Caco-2 (cell line): Measurements from ENCODE around the gene DPH2. TPM values are rescaled to one million over a fixed set of nuclear protein-coding genes. Genes with fewer than 3 reads are reported as not detected.

Experiments used
- BruUV-seq: library from RNA; stranded (reverse); fragments of 400-500 nt; replicated peaks from 2 replicates; lab custom pipeline; 2021; lab: Mats Ljungman, UMichigan
- CTCF ChIA-PET: fragments of 300-600 bp; sonication (Branson Sonifier 250); formaldehyde crosslinking; loops from one replicate; lab custom pipeline; 2022; ENCODE audit warnings: antibody characterized with exemption; lab: Charles Lee
- POLR2A ChIA-PET: fragments of 300-600 bp; sonication (Branson Sonifier 250); formaldehyde crosslinking; loops from one replicate; lab custom pipeline; 2022; ENCODE audit warnings: antibody characterized with exemption; lab: Charles Lee
- DNase-seq, 2 experiments: peaks; one replicate each; pipeline versions ENCODE4 v3.0.0 to v3.0.0-alpha.2; 2020 to 2022
- H3K27me3 ChIP-seq: replicated peaks from 2 replicates; pipeline ENCODE4 v1.6.0; 2011; ENCODE audit warnings: low read length; ENCODE audit not compliant: control insufficient read depth, insufficient read depth
- H3K36me3 ChIP-seq: 2 replicates; pipeline ENCODE4 v1.5.1; 2011; ENCODE audit warnings: low read length; ENCODE audit not compliant: control insufficient read depth, insufficient read depth
- H3K4me1 ChIP-seq: fragments of 250-450 bp; sonication (Bioruptor Pico); 2 replicates; pipeline ENCODE4 v1.5.1; 2020; ENCODE audit warnings: mild to moderate bottlenecking
- H3K4me3 ChIP-seq: 2 replicates; pipeline ENCODE4 v1.5.1; 2011; ENCODE audit warnings: low read depth, mild to moderate bottlenecking, control low read depth, low read length
- H3K9me3 ChIP-seq: fragments of 250-450 bp; sonication (Bioruptor Pico); 2 replicates; pipeline ENCODE4 v1.5.1; 2020; ENCODE audit warnings: mild to moderate bottlenecking, moderate library complexity
- H3K27ac Mint-ChIP-seq: one replicate; pipeline ENCODE4 v1.8.0; 2022; ENCODE audit warnings: mixed read lengths; ENCODE audit not compliant: unreplicated experiment
- H3K27me3 Mint-ChIP-seq: one replicate; pipeline ENCODE4 v1.8.0; 2022; ENCODE audit warnings: mixed read lengths; ENCODE audit not compliant: insufficient read depth, unreplicated experiment
- H3K36me3 Mint-ChIP-seq: one replicate; pipeline ENCODE4 v1.8.0; 2022; ENCODE audit warnings: mild to moderate bottlenecking, mixed read lengths; ENCODE audit not compliant: insufficient read depth, unreplicated experiment
- H3K4me1 Mint-ChIP-seq: one replicate; pipeline ENCODE4 v1.8.0; 2022; ENCODE audit warnings: low read depth, mixed read lengths; ENCODE audit not compliant: unreplicated experiment
- H3K4me3 Mint-ChIP-seq: one replicate; pipeline ENCODE4 v1.8.0; 2022; ENCODE audit warnings: mild to moderate bottlenecking, moderate library complexity, mixed read lengths; ENCODE audit not compliant: unreplicated experiment
- H3K9me3 Mint-ChIP-seq: one replicate; pipeline ENCODE4 v1.8.0; 2022; ENCODE audit warnings: mixed read lengths; ENCODE audit not compliant: unreplicated experiment
- intact Hi-C: fragments of 100-400 bp; cut with micrococcal nuclease; formaldehyde crosslinking; loops from one replicate; pipeline ENCODE4 v1.10.0; 2022; ENCODE audit not compliant: unreplicated experiment
- total RNA-seq: library from RNA; stranded (reverse); gene quantifications from 2 replicates; pipeline ENCODE4 v1.2.3, GENCODE V29; 2022
- TF ChIP-seq, protein P1 (sequence below), 2 experiments: fragments of 200-600 bp in 1 of 2; IDR thresholded peaks; 1 replicate in 1 of 2; 2 replicates in 1 of 2; pipeline versions ENCODE4 v1.5.1 to v1.8.0; 2011 to 2022; ENCODE audit warnings: antibody characterized with exemption in 1 of 2, control low read depth in 1 of 2, inconsistent platforms in 1 of 2, low read depth in 1 of 2, low read length in 1 of 2, mild to moderate bottlenecking in 1 of 2, moderate library complexity in 1 of 2; ENCODE audit not compliant: insufficient read depth in 1 of 2, severe bottlenecking in 1 of 2, unreplicated experiment in 1 of 2

Gene DPH2
- total RNA-seq, 1 experiment from 2014 or later = 29.0 TPM

DNA sequence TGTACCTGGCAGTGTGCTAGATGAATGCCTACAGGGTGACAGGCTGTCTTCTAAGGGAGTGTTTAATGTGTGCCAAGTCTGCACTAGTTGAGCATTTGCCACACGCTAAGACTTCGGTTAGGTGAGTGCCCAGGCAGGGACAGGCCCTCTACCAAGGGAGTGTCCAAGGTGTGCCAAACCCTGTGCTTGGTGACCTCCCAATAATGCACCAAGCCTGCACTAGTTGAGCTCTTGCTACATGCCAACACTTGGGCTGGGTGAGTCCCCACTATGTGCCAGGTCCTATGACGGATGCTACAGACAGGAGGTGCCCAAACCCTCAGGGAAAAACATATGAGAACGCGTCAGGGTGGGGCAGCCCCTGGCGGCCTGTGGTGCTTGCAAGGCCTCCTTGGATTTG is 50.7 kb downstream of the DPH2 start:
- Mint-ChIP-seq H3K9me3 (no peaks in the 10 kb centered on the region), H3K4me1 (no peaks in the 10 kb centered on the region), H3K27ac (no peak overlapping the region), H3K4me3 (no peak overlapping the region), H3K27me3 (no peaks in the 10 kb centered on the region), H3K36me3 (peaks cover 20% of the 10 kb centered on the region)
- ChIA-PET POLR2A (no interaction called here), CTCF (no interaction called here)
- no TSS peak for BruUV-seq
- no peak overlapping the region for H3K4me3 ChIP-seq
- TF ChIP-seq, protein P1, sequence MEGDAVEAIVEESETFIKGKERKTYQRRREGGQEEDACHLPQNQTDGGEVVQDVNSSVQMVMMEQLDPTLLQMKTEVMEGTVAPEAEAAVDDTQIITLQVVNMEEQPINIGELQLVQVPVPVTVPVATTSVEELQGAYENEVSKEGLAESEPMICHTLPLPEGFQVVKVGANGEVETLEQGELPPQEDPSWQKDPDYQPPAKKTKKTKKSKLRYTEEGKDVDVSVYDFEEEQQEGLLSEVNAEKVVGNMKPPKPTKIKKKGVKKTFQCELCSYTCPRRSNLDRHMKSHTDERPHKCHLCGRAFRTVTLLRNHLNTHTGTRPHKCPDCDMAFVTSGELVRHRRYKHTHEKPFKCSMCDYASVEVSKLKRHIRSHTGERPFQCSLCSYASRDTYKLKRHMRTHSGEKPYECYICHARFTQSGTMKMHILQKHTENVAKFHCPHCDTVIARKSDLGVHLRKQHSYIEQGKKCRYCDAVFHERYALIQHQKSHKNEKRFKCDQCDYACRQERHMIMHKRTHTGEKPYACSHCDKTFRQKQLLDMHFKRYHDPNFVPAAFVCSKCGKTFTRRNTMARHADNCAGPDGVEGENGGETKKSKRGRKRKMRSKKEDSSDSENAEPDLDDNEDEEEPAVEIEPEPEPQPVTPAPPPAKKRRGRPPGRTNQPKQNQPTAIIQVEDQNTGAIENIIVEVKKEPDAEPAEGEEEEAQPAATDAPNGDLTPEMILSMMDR (IDR thresholded peaks at IDR 0.05; ENCODE audit: insufficient read depth in 1 of 2, low read depth in 1 of 2, low read length in 1 of 2, severe bottlenecking in 1 of 2, unreplicated experiment in 1 of 2) = no peak
- H3K36me3 ChIP-seq = no peaks in the 10 kb centered on the region
- no peaks in the 10 kb centered on the region for H3K9me3 ChIP-seq
- no peaks in the 10 kb centered on the region for H3K27me3 ChIP-seq
- H3K4me1 ChIP-seq = no peaks in the 10 kb centered on the region
- DNase-seq = no peak
- intact Hi-C loops = no loop called here

DNA sequence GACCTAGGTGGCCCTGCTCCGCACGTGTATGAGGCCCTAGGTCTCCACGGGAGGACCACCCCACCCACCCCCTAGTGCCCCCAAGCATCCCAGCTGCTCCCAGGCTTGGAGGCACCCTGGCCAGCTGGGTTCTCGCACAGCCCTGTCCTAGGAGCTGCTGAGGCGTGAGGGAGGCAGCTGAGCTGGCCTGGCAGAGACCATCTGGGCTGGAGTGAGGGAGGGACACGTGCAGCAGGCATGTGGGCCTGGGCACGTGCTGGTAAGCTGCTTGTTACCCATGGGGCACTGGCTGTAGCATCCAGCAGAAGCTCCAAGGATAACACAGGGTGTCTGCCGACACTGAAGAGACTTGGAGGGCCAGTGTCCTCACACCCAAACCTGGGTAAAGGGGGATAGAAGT is 51.3 kb downstream of the DPH2 start:
- TF ChIP-seq, protein P1 (IDR thresholded peaks at IDR 0.05; ENCODE audit: insufficient read depth in 1 of 2, low read depth in 1 of 2, low read length in 1 of 2, severe bottlenecking in 1 of 2, unreplicated experiment in 1 of 2) = no peak
- DNase-seq = no peak
- no peaks in the 10 kb centered on the region for H3K36me3 ChIP-seq
- intact Hi-C loops = no loop called here
- no peaks in the 10 kb centered on the region for H3K27me3 ChIP-seq
- no peaks in the 10 kb centered on the region for H3K4me1 Mint-ChIP-seq
- ChIA-PET CTCF (no interaction called here), POLR2A (no interaction called here)
- H3K4me1 ChIP-seq = no peaks in the 10 kb centered on the region
- no peaks in the 10 kb centered on the region for H3K27me3 Mint-ChIP-seq
- H3K36me3 Mint-ChIP-seq = peaks cover 20% of the 10 kb centered on the region
- no peaks in the 10 kb centered on the region for H3K9me3 ChIP-seq
- no peak overlapping the region for H3K4me3 Mint-ChIP-seq
- no TSS peak for BruUV-seq
- H3K27ac Mint-ChIP-seq = no peak overlapping the region
- H3K9me3 Mint-ChIP-seq = no peaks in the 10 kb centered on the region
- H3K4me3 ChIP-seq = no peak overlapping the region

DNA sequence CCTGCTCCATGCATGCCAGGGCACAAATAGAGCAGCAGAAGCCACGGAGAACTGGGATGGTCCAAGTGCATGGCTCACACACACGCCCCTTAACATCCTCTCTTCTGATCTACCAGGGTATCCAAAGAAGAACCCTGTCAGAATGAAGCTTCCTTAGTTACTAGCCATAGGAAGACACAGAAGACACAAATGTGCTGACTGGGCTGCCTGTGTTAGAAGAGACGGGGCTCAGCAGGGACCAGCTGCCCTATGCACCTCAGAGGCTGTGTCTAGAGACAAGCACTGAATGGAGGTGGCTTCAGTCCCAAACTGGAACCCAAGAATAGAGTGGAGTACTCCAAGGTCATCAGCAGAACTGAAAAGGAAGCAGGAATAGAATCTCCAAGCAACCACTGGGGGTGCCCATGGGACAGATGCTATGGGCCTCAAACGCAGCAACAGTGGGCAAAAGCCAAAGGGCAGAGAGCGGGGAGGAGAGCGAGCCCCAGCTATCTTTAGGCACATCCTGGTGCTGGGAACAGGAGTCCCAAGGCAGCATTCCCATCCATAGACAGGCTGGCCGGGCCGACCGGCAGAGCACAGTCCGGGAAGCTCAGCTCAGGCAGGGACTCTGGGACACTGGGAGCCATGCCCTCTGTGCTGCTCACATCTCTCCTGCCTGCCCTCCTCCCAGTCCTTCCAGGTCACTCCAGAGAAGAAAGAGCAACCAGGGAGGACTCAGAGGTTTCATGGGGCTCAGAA is 51.9 kb downstream of the DPH2 start:
- H3K9me3 ChIP-seq = no peaks in the 10 kb centered on the region
- no peaks in the 10 kb centered on the region for H3K4me1 ChIP-seq
- no peak overlapping the region for H3K4me3 Mint-ChIP-seq
- H3K4me3 ChIP-seq = no peak overlapping the region
- H3K9me3 Mint-ChIP-seq = no peaks in the 10 kb centered on the region
- H3K27me3 Mint-ChIP-seq = no peaks in the 10 kb centered on the region
- intact Hi-C loops = no loop called here
- POLR2A ChIA-PET = no interaction called here
- no peak overlapping the region for H3K27ac Mint-ChIP-seq
- H3K36me3 Mint-ChIP-seq = peaks cover 19% of the 10 kb centered on the region
- H3K36me3 ChIP-seq = no peaks in the 10 kb centered on the region
- H3K27me3 ChIP-seq = no peaks in the 10 kb centered on the region
- CTCF ChIA-PET = interaction anchor here (0.9 kb wide), 1 partner anchor 26 kb away, joined by 4 read pairs; no protein-coding TSS in a partner anchor
- BruUV-seq = no TSS peak
- no peak for DNase-seq
- H3K4me1 Mint-ChIP-seq = no peaks in the 10 kb centered on the region
- TF ChIP-seq, protein P1 (IDR thresholded peaks at IDR 0.05; ENCODE audit: insufficient read depth in 1 of 2, low read depth in 1 of 2, low read length in 1 of 2, severe bottlenecking in 1 of 2, unreplicated experiment in 1 of 2) = no peak

Other genes with a start within 250 kb of the DPH2 start
- 0.26 TPM in 1 of 2 replicates, not detected in the other for gene ARTN, start 36.2 kb upstream of the DPH2 start, total RNA-seq
- 14.1 and 15.9 TPM in 2 replicates for gene IPO13, start 23.1 kb upstream of the DPH2 start, total RNA-seq
- gene ATP6V0B, start 5.0 kb downstream of the DPH2 start, total RNA-seq = 89.9 and 91.2 TPM in 2 replicates
- 28.6 and 31.5 TPM in 2 replicates for gene B4GALT2, start 9.2 kb downstream of the DPH2 start, total RNA-seq
- gene CCDC24, start 21.6 kb downstream of the DPH2 start, total RNA-seq = 5.1 and 5.2 TPM in 2 replicates
- gene SLC6A9, start 61.5 kb downstream of the DPH2 start, total RNA-seq = 35.9 and 45.0 TPM in 2 replicates
- gene KLF17, start 148.8 kb downstream of the DPH2 start, total RNA-seq = not detected in 2 replicates
- not detected in 2 replicates for gene KLF18, start 171.6 kb downstream of the DPH2 start, total RNA-seq
- 40.4 and 41.1 TPM in 2 replicates for gene DMAP1, start 243.5 kb downstream of the DPH2 start, total RNA-seq